SK-N-MC (cell line): ENCODE data around the gene B3GALT4.

ENCODE experiments used
- EZH2 ChIP-seq: fragments of 200-600 bp; sonication (generic); IDR thresholded peaks from one replicate; pipeline ENCODE4 v1.6.1; 2017; ENCODE audit warnings: antibody characterized with exemption
- FOXP2 ChIP-seq: optimal IDR thresholded peaks from 2 replicates; pipeline ENCODE3; 2011; ENCODE audit warnings: mild to moderate bottlenecking, moderate library complexity; ENCODE audit not compliant: insufficient read depth; ENCODE audit errors: extremely low read length, control extremely low read depth
- POLR2AphosphoS5 ChIP-seq: IDR thresholded peaks from 2 replicates; pipeline ENCODE4 v1.6.1; 2012; ENCODE audit warnings: mild to moderate bottlenecking, low read depth, low read length, borderline replicate concordance

GRCh38 chr6:33304216-33304615 is 27.3 kb downstream of the B3GALT4 start:
- TF ChIP-seq EZH2 = no peak
- no peak for TF ChIP-seq POLR2AphosphoS5
- no peak for TF ChIP-seq FOXP2
